Heart right ventricle (tissue), 16 donors: ENCODE measurements around the gene CCDC88A. TPM values are rescaled to one million over a fixed set of nuclear protein-coding genes. Genes with fewer than 3 reads are reported as not detected.
"Not testable (repeated sequence)": the region's sequence is repeated elsewhere in the genome, so short reads cannot be mapped to it uniquely, and the experiment has no call there.

ENCODE experiments used
- ATAC-seq, 8 donors: fragments of 200-7000 bp; cut with Tn5 transposase; one replicate each; pipeline ENCODE4 v1.9.1; 2020; ENCODE audit warnings: mild to moderate bottlenecking in 8 of 8, moderate library complexity in 8 of 8, moderate number of reproducible peaks in 1 of 8
- DNase-seq, 2 donors: peaks; one replicate each; pipeline ENCODE4 v3.0.0-alpha.2; 2020
- H3K27ac ChIP-seq, 10 donors: fragments of 200-600 bp; sonication (generic) in 2 of 10; one replicate each; pipeline versions ENCODE4 v1.5.0 to v1.8.0; 2020 to 2022; ENCODE audit warnings: mild to moderate bottlenecking in 3 of 10
- H3K27me3 ChIP-seq, 7 donors: fragments of 200-600 bp; one replicate each; pipeline ENCODE4 v1.8.0; 2021 to 2022; ENCODE audit warnings: mild to moderate bottlenecking in 2 of 7
- H3K36me3 ChIP-seq, 9 donors: fragments of 200-600 bp; sonication (generic) in 1 of 9; one replicate each; pipeline versions ENCODE4 v1.5.0 to v1.8.0; 2020 to 2022; ENCODE audit warnings: mild to moderate bottlenecking in 2 of 9
- H3K4me1 ChIP-seq, 9 donors: fragments of 200-600 bp; sonication (generic) in 1 of 9; one replicate each; pipeline versions ENCODE4 v1.5.0 to v1.8.0; 2020 to 2022; ENCODE audit warnings: mild to moderate bottlenecking in 4 of 9
- H3K4me3 ChIP-seq, 10 donors: fragments of 200-600 bp; sonication (generic) in 2 of 10; one replicate each; pipeline versions ENCODE4 v1.5.0 to v1.8.0; 2020 to 2022; ENCODE audit warnings: mild to moderate bottlenecking in 7 of 10, moderate library complexity in 2 of 10
- H3K9me3 ChIP-seq, 11 donors: fragments of 200-600 bp in 10 of 11; sonication (generic) in 2 of 11; one replicate each; pipeline versions ENCODE4 v1.5.0 to v1.8.0; 2013 to 2022; ENCODE audit warnings: mild to moderate bottlenecking in 2 of 11, control low read depth in 1 of 11, moderate library complexity in 1 of 11
- CTCF ChIP-seq, 9 donors: fragments of 200-600 bp; sonication (generic) in 2 of 9; IDR thresholded peaks; one replicate each; pipeline versions ENCODE4 v1.5.0 to v1.8.0; 2021 to 2022; ENCODE audit warnings: antibody characterized with exemption in 9 of 9, mild to moderate bottlenecking in 5 of 9, moderate library complexity in 1 of 9
- WGBS, 2 donors: extraction: QIAGEN DNeasy Blood & Tissue Kit; methylation state at CpG; one replicate each; pipeline ENCODE4 v1.1.7; 2013; ENCODE audit warnings: inconsistent platforms in 1 of 2; 5-methylcytosine and 5-hydroxymethylcytosine counted together
- intact Hi-C, 10 donors: fragments of 100-400 bp; cut with DNase I; formaldehyde crosslinking; loops; one replicate each; pipeline versions ENCODE4 v1.11.1 to v1.14.2; 2022
- polyA plus RNA-seq, 2 donors: library from polyadenylated mRNA; stranded (reverse); fragments of 200-250 nt; gene quantifications; one replicate each; pipeline ENCODE4 v1.2.3, GENCODE V29; 2013
- total RNA-seq, 10 donors: library from RNA; stranded (reverse); fragmentation: NEBNext Ultra II Directional in 3 of 10; extraction: Animal tissue kit (Norgen Biotek cat#: 25700) in 3 of 10; gene quantifications; one replicate each; pipeline versions ENCODE4 v1.2.1 to v1.2.4, GENCODE V29; 2021 to 2023
- donor health status: Arrhythmogenic right ventricular cardiomyopathy.
- donor health status: ischemic (EF 13 %, LVEDD 7.1; RV severe dilation, severe dysfunction).
- donor health status: healthy with polysubstance abuse.
- donor health status: DM: no; HTN: yes; CAD: no.
- donor health status: DM: no; HTN: no; CAD: no.
- donor health status: ischemic (EF 25% LVEDD 6.9; RV normal size, moderate dysfunction).
- donor health status: ischemic (EF 25% LVEDD 5.7; RV mildly dilated, moderate dysfunction).
- donor health status: healthy.
- donor health status: DM: yes; HTN: yes; CAD: no.
- donor health status: Ischemic cardiomyopathy.
- donor health status: ischemic (EF 35%, LVEDD 5.7; RV mildly dilated, moderate dysfunction).
- donor health status: nonischemic (EF 11% LVEDD 7.7; RV severe dilation, severe dysfunction).
- donor health status: DM: yes; HTN: yes; CAD: no.
- donor health status: PGD.
- donor health status: ischemic (EF 29% LVEDD 5.4; RV normal size, mild dysfunction).
- donor health status: nonischemic (EF 23%, LVEDD 6.1; RV moderate dilation, normal function).

The CCDC88A gene
- total and polyA plus RNA-seq, 12 donors: 7.8 to 45.4 (median 22.6) TPM

GRCh38 chr2:55451699-55452098, 32.0 kb upstream of the CCDC88A start:
- no peak overlapping the region for H3K4me3 ChIP-seq
- no peaks in the 10 kb centered on the region for H3K4me1 ChIP-seq
- H3K27me3 ChIP-seq: no peaks in the 10 kb centered on the region
- ATAC-seq: no peak
- DNase-seq: no peak
- H3K9me3 ChIP-seq: no peaks in the 10 kb centered on the region
- H3K36me3 ChIP-seq: no peaks in the 10 kb centered on the region
- TF ChIP-seq CTCF (IDR thresholded peaks at IDR 0.05): no peak
- intact Hi-C loops: no loop called here
- WGBS, 2 donors: 71 to 73% methylated on average over 2 of the region's 2 CpGs
- no peak overlapping the region for H3K27ac ChIP-seq

GRCh38 chr2:55450014-55450413, 30.4 kb upstream of the CCDC88A start:
- 96 to 99% methylated on average over 3 of the region's 3 CpGs for WGBS, 2 donors
- H3K27me3 ChIP-seq, H3K4me1 ChIP-seq, DNase-seq, H3K4me3 ChIP-seq, H3K36me3 ChIP-seq, intact Hi-C loops, H3K9me3 ChIP-seq, H3K27ac ChIP-seq: not testable (repeated sequence)
- ATAC-seq: peak in 3 of 8 donors; percentile 55 to 75 (median 63)

GRCh38 chr2:55442045-55442760, 22.5 kb upstream of the CCDC88A start:
- WGBS, 2 donors: 92 to 95% methylated on average over 23 to 29 of the region's 29 CpGs
- H3K4me3 ChIP-seq, DNase-seq, H3K27ac ChIP-seq, H3K4me1 ChIP-seq, H3K27me3 ChIP-seq, H3K9me3 ChIP-seq, ATAC-seq, H3K36me3 ChIP-seq, intact Hi-C loops: not testable (repeated sequence)

- Histone ChIP-seq H3K9me3 (no peaks in the 10 kb centered on the region), H3K27me3 (peaks cover 0 to 5% (median 0%) of the 10 kb centered on the region in 7 donors), H3K4me3 (no peak overlapping the region), H3K36me3 (no peaks in the 10 kb centered on the region), H3K4me1 (no peaks in the 10 kb centered on the region), H3K27ac (no peak overlapping the region)
- DNase-seq (no peak), ATAC-seq (no peak)
- intact Hi-C loops: no loop called here
- 61 to 65% methylated on average over 4 of the region's 4 CpGs for WGBS, 2 donors
- no peak for TF ChIP-seq CTCF (IDR thresholded peaks at IDR 0.05)
Measured at GRCh38 chr2:55441280-55441892, 21.7 kb upstream of the CCDC88A start.

- no peak for ATAC-seq
- peaks cover 0 to 5% (median 0%) of the 10 kb centered on the region in 7 donors for H3K27me3 ChIP-seq
- intact Hi-C loops: no loop called here
- H3K36me3 ChIP-seq: no peaks in the 10 kb centered on the region
- WGBS, 2 donors: 98 to 100% methylated on average over 1 of the region's 1 CpG
- TF ChIP-seq CTCF (IDR thresholded peaks at IDR 0.05): no peak
- no peaks in the 10 kb centered on the region for H3K4me1 ChIP-seq
- no peaks in the 10 kb centered on the region for H3K9me3 ChIP-seq
- no peak overlapping the region for H3K27ac ChIP-seq
- no peak overlapping the region for H3K4me3 ChIP-seq
- no peak for DNase-seq
Measured at GRCh38 chr2:55439101-55439397, 19.4 kb upstream of the CCDC88A start.
